H1 (cell line): ENCODE measurements around the gene GPC1.

Experiments used
- ASH2L ChIP-seq: fragments of 200-600, 300-600 bp; sonication (generic); IDR thresholded peaks from one replicate; pipeline ENCODE4 v1.7.1; 2017; ENCODE audit warnings: low read length
- CHD2 ChIP-seq: IDR thresholded peaks from 2 replicates; pipeline ENCODE4 v1.6.1; 2012; ENCODE audit warnings: low read length, improper control_type of control experiment
- CREB1 ChIP-seq: IDR thresholded peaks from 2 replicates; pipeline ENCODE4 v1.6.1; 2012; ENCODE audit warnings: inconsistent platforms
- JUN ChIP-seq: IDR thresholded peaks from 2 replicates; pipeline ENCODE4 v1.6.1; 2011; ENCODE audit warnings: low read depth, mild to moderate bottlenecking, improper control_type of control experiment, low read length
- POLR2A ChIP-seq, 2 experiments: IDR thresholded peaks; 1 replicate in 1 of 2; 2 replicates in 1 of 2; pipeline ENCODE4 v1.6.1; 2011; ENCODE audit warnings: low read depth in 2 of 2, low read length in 2 of 2, mild to moderate bottlenecking in 2 of 2; ENCODE audit errors: control extremely low read depth in 1 of 2
- TCF12 ChIP-seq: IDR thresholded peaks from 2 replicates; pipeline ENCODE4 v1.6.1; 2011; ENCODE audit warnings: low read depth, mild to moderate bottlenecking, low read length
- TF ChIP-seq, protein P1 (sequence below), 3 experiments: IDR thresholded peaks; 1 replicate in 2 of 3; 2 replicates in 1 of 3; pipeline versions ENCODE4 v1.5.1 to v1.6.1; 2011; ENCODE audit warnings: low read length in 3 of 3, mild to moderate bottlenecking in 3 of 3, inconsistent platforms in 2 of 3, low read depth in 1 of 3, moderate library complexity in 1 of 3; ENCODE audit not compliant: insufficient read depth in 1 of 3; ENCODE audit errors: control extremely low read depth in 1 of 3
- TF ChIP-seq, protein P2 (sequence below): IDR thresholded peaks from 2 replicates; pipeline ENCODE4 v1.6.1; 2011; ENCODE audit warnings: low read length, improper control_type of control experiment

DNA sequence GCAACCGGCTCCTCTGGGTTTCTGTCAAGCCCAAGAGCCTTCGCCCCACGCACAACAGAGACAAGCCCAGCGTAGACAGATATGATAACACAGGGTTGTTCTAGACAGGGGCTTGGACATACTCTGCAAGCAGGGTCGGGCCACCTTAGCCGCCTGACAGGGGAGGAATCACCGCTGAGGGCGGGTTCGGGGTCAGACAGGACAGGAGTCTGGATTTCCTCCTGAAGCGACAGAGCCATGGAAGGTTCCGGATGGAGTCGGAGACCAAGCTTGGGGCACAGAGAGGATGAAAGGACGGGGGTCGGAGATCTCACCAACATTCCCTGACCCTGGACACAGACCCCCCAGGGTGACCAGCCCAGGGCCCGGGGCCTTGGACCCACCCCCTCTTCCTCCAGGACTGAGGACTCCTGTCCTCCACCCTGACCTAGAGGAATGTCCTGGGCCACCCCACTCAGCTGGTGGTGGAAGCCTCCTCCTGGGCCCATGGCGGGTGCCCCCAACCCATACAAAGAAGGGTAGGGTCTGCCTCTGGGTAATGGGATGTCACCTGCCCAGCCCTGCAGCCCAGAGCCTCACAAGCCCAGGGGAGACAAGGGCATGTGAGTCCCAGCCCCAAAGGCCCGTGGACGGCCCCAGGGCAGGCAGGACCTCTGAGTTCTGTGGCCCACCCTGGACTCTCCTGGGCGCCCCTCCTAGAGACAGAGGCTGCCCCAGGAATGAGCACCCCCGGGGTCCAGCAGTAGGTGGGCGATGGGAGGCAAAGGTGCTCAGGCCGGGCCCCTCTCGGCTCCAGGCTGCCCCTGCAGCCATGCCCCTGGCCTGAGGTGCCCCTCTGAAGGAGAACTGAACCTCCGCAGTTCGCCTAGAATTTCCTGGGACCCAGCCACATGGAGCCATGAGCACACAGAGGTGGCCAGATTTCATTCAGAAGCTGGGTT lies 44.1 kb upstream of the GPC1 start:
- no peak for TF ChIP-seq POLR2A (IDR thresholded peaks at IDR 0.05; ENCODE audit: control extremely low read depth in 1 of 2, low read depth in 2 of 2, low read length in 2 of 2)
- TF ChIP-seq, protein P1, sequence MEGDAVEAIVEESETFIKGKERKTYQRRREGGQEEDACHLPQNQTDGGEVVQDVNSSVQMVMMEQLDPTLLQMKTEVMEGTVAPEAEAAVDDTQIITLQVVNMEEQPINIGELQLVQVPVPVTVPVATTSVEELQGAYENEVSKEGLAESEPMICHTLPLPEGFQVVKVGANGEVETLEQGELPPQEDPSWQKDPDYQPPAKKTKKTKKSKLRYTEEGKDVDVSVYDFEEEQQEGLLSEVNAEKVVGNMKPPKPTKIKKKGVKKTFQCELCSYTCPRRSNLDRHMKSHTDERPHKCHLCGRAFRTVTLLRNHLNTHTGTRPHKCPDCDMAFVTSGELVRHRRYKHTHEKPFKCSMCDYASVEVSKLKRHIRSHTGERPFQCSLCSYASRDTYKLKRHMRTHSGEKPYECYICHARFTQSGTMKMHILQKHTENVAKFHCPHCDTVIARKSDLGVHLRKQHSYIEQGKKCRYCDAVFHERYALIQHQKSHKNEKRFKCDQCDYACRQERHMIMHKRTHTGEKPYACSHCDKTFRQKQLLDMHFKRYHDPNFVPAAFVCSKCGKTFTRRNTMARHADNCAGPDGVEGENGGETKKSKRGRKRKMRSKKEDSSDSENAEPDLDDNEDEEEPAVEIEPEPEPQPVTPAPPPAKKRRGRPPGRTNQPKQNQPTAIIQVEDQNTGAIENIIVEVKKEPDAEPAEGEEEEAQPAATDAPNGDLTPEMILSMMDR (IDR thresholded peaks at IDR 0.05; ENCODE audit: control extremely low read depth in 1 of 3, insufficient read depth in 1 of 3, low read depth in 1 of 3, low read length in 3 of 3) = no peak
- TF ChIP-seq JUN = no peak
- TF ChIP-seq, protein P2, sequence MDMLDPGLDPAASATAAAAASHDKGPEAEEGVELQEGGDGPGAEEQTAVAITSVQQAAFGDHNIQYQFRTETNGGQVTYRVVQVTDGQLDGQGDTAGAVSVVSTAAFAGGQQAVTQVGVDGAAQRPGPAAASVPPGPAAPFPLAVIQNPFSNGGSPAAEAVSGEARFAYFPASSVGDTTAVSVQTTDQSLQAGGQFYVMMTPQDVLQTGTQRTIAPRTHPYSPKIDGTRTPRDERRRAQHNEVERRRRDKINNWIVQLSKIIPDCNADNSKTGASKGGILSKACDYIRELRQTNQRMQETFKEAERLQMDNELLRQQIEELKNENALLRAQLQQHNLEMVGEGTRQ = no peak
- no peak for TF ChIP-seq ASH2L
- no peak for TF ChIP-seq CREB1
- no peak for TF ChIP-seq TCF12
- no peak for TF ChIP-seq CHD2
